PC-3 (cell line): ENCODE results near the gene RELL1. TPM values are rescaled to one million over a fixed set of nuclear protein-coding genes. Genes with fewer than 3 reads are reported as not detected.

Experiments used
- ATAC-seq: fragments of 200-7000 bp; cut with Tn5 transposase; 2 replicates; pipeline ENCODE4 v1.9.1; 2020; ENCODE audit warnings: mild to moderate bottlenecking, moderate library complexity
- BruUV-seq: library from RNA; stranded (reverse); fragments of 400-500 nt; replicated peaks from 2 replicates; lab custom pipeline; 2021; lab: Mats Ljungman, UMichigan
- CTCF ChIA-PET: fragments of 300-600 bp; sonication (Branson Sonifier 250); formaldehyde crosslinking; loops from one replicate; lab custom pipeline; 2022; ENCODE audit warnings: antibody characterized with exemption; lab: Charles Lee
- POLR2A ChIA-PET: fragments of 300-600 bp; sonication (Branson Sonifier 250); formaldehyde crosslinking; loops from one replicate; lab custom pipeline; 2022; ENCODE audit warnings: antibody characterized with exemption; ENCODE audit not compliant: unreplicated experiment; lab: Charles Lee
- DNase-seq: peaks from one replicate; pipeline ENCODE4 v3.0.0-alpha.2; 2015
- H2AFZ ChIP-seq: fragments of 300-600 bp; sonication (generic); 2 replicates; pipeline ENCODE4 v1.6.0; 2016; ENCODE audit warnings: antibody characterized with exemption, low read length
- H3F3A ChIP-seq: fragments of 300-600 bp; sonication (generic); one replicate; pipeline ENCODE4 v1.6.0; 2017; ENCODE audit warnings: antibody characterized with exemption, low read length, control low read depth, mild to moderate bottlenecking; ENCODE audit not compliant: unreplicated experiment
- H3K27ac ChIP-seq: fragments of 300-600 bp; sonication (generic); 2 replicates; pipeline ENCODE4 v1.5.1; 2016; ENCODE audit warnings: mild to moderate bottlenecking, low read length
- H3K27me3 ChIP-seq: fragments of 300-600 bp; sonication (generic); 2 replicates; pipeline ENCODE4 v1.6.1; 2016; ENCODE audit warnings: low read length, mixed read lengths
- H3K36me3 ChIP-seq: fragments of 300-600 bp; sonication (generic); 2 replicates; pipeline ENCODE4 v1.6.1; 2016; ENCODE audit warnings: low read depth, mixed run types, low read length, mixed read lengths
- H3K4me1 ChIP-seq: fragments of 300-600 bp; sonication (generic); 2 replicates; pipeline ENCODE4 v1.5.1; 2016; ENCODE audit warnings: low read length; ENCODE audit not compliant: insufficient read depth
- H3K4me2 ChIP-seq: fragments of 300-600 bp; sonication (generic); 2 replicates; pipeline ENCODE4 v1.6.0; 2016; ENCODE audit warnings: low read length
- H3K4me3 ChIP-seq: fragments of 300-600 bp; sonication (generic); 2 replicates; pipeline ENCODE4 v1.5.1; 2016; ENCODE audit warnings: mild to moderate bottlenecking, low read length, mixed read lengths
- H3K79me2 ChIP-seq: fragments of 300-600 bp; sonication (generic); 2 replicates; pipeline ENCODE4 v1.6.1; 2017; ENCODE audit warnings: low read length, mixed read lengths
- H3K9ac ChIP-seq: fragments of 300-600 bp; sonication (generic); 2 replicates; pipeline ENCODE4 v1.6.0; 2016; ENCODE audit warnings: mild to moderate bottlenecking, low read length
- H3K9me2 ChIP-seq: fragments of 300-600 bp; sonication (generic); replicated peaks from 2 replicates; pipeline ENCODE4 v1.6.1; 2016; ENCODE audit warnings: mixed run types, low read length, mixed read lengths
- H3K9me3 ChIP-seq: fragments of 300-600 bp; sonication (generic); 2 replicates; pipeline ENCODE4 v1.6.1; 2016; ENCODE audit warnings: low read length, mixed read lengths
- H4K20me1 ChIP-seq: fragments of 300-600 bp; sonication (generic); 2 replicates; pipeline ENCODE4 v1.6.1; 2016; ENCODE audit warnings: low read length, mixed read lengths
- EZH2 ChIP-seq: fragments of 300-600 bp; sonication (generic); IDR thresholded peaks from one replicate; pipeline ENCODE4 v1.6.1; 2017; ENCODE audit warnings: antibody characterized with exemption, mild to moderate bottlenecking, low read length; ENCODE audit not compliant: unreplicated experiment
- EZH2phosphoT487 ChIP-seq: fragments of 300-600 bp; sonication (generic); IDR thresholded peaks from 2 replicates; pipeline ENCODE4 v1.6.1; 2018; ENCODE audit warnings: mild to moderate bottlenecking, antibody characterized with exemption, low read length, borderline replicate concordance
- intact Hi-C: fragments of 100-400 bp; cut with micrococcal nuclease; formaldehyde crosslinking; loops from 2 replicates; pipeline ENCODE4 v1.9.0; 2023
- total RNA-seq: library from RNA; depleted of rRNA; stranded (reverse); fragments of >200 nt; gene quantifications from 2 replicates; pipeline ENCODE4 v1.2.3, GENCODE V29; 2014
- TF ChIP-seq, protein P1 (sequence below): fragments of 300-600 bp; sonication (generic); conservative IDR thresholded peaks from 2 replicates; pipeline ENCODE4 v1.5.1; 2017; ENCODE audit warnings: antibody characterized with exemption, low read depth, mild to moderate bottlenecking, low read length

RELL1 gene
- total RNA-seq, 1 experiment from 2014 or later, result 14.6 TPM

DNA sequence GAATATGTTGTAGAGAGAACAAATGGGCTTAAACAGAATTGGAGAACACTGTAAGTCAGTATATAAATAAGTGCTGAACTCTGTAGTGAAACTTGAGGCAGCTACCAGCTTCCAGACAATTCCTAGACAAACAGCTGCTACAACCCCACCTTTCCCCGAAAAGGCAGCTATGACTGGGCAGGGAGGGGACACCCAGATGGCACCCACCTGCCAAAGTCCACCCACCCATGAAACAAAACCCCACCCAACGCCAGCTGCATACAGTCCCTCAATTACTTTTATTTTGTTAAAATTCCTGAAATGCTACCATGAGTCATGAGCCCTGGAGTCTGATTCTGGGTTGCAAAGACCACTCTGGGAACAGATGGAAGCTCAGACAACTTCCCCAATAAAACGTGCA lies 24.4 kb downstream of the RELL1 start:
- H3K9me3 ChIP-seq, result no peaks in the 10 kb centered on the region
- no peaks in the 10 kb centered on the region for H3K36me3 ChIP-seq
- no peaks in the 10 kb centered on the region for H3F3A ChIP-seq
- peaks cover 7% of the 10 kb centered on the region for H3K4me1 ChIP-seq
- no peak overlapping the region for H3K4me2 ChIP-seq
- intact Hi-C loops, result no loop called here
- H3K9me2 ChIP-seq, result no peaks in the 10 kb centered on the region
- no peaks in the 10 kb centered on the region for H4K20me1 ChIP-seq
- no peak for TF ChIP-seq EZH2
- CTCF ChIA-PET, result no interaction called here
- H3K79me2 ChIP-seq, result no peaks in the 10 kb centered on the region
- no peak overlapping the region for H3K4me3 ChIP-seq
- DNase-seq, result no peak
- no peak overlapping the region for H3K27ac ChIP-seq
- no peak for ATAC-seq
- no peaks in the 10 kb centered on the region for H3K27me3 ChIP-seq
- H3K9ac ChIP-seq, result no peak overlapping the region
- no peak overlapping the region for H2AFZ ChIP-seq
- no TSS peak for BruUV-seq
- POLR2A ChIA-PET, result no interaction called here

DNA sequence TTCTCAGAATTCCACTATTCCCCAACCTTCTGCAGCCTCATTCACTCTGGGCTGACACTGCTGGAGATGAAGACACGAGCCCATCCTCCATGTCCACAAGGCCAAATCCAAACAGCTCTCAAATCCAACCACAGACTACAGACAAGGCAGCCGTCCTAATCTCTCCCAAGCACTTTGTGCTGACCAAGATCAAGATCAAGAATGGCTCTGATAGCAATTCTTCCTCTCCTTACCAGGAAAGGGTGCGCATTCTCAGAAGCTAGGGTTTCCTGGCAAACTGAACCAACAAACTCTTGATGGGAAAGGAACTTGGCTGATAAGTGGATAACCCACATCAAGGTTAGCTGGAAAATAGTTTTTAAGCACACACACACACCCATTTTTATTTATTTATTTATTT lies 26.5 kb downstream of the RELL1 start:
- DNase-seq (no peak), ATAC-seq (no peak)
- Histone ChIP-seq H3K27me3 (no peaks in the 10 kb centered on the region), H3K9me3 (no peaks in the 10 kb centered on the region), H3K9ac (no peak overlapping the region), H2AFZ (no peak overlapping the region), H3K4me3 (no peak overlapping the region), H3K27ac (no peak overlapping the region), H4K20me1 (no peaks in the 10 kb centered on the region), H3K4me2 (no peak overlapping the region), H3K79me2 (no peaks in the 10 kb centered on the region), H3K4me1 (no peaks in the 10 kb centered on the region), H3F3A (no peaks in the 10 kb centered on the region), H3K36me3 (no peaks in the 10 kb centered on the region), H3K9me2 (no peaks in the 10 kb centered on the region)
- intact Hi-C loops, result no loop called here
- ChIA-PET POLR2A (no interaction called here), CTCF (no interaction called here)
- no TSS peak for BruUV-seq
- TF ChIP-seq EZH2phosphoT487 (no peak), EZH2 (no peak)
- TF ChIP-seq, protein P1, sequence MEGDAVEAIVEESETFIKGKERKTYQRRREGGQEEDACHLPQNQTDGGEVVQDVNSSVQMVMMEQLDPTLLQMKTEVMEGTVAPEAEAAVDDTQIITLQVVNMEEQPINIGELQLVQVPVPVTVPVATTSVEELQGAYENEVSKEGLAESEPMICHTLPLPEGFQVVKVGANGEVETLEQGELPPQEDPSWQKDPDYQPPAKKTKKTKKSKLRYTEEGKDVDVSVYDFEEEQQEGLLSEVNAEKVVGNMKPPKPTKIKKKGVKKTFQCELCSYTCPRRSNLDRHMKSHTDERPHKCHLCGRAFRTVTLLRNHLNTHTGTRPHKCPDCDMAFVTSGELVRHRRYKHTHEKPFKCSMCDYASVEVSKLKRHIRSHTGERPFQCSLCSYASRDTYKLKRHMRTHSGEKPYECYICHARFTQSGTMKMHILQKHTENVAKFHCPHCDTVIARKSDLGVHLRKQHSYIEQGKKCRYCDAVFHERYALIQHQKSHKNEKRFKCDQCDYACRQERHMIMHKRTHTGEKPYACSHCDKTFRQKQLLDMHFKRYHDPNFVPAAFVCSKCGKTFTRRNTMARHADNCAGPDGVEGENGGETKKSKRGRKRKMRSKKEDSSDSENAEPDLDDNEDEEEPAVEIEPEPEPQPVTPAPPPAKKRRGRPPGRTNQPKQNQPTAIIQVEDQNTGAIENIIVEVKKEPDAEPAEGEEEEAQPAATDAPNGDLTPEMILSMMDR, result no peak

DNA sequence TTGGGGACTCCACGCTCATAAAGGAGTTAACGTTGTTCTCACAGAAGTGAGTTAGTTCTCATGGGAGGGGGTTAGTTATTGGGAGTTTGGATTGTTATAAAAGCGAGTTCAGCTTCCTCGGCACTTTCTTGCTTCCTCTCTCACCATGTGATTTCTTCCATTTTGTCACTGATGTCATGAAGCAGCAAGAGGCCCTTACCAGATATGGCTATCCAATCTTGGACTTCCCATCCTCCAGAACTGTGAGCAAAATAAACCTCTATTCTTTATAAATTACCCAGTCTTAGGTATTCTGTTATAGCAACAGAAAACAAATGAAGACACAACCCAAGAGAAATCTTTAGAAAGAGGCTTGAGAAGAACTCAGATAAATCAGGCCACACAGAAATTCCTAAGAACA lies 29.5 kb downstream of the RELL1 start:
- H4K20me1 ChIP-seq, result no peaks in the 10 kb centered on the region
- ATAC-seq (no peak), DNase-seq (no peak)
- ChIA-PET POLR2A (no interaction called here), CTCF (no interaction called here)
- H3F3A ChIP-seq, result no peaks in the 10 kb centered on the region
- no TSS peak for BruUV-seq
- no peaks in the 10 kb centered on the region for H3K9me2 ChIP-seq
- H3K9ac ChIP-seq, result no peak overlapping the region
- H3K4me3 ChIP-seq, result no peak overlapping the region
- no peaks in the 10 kb centered on the region for H3K27me3 ChIP-seq
- intact Hi-C loops, result no loop called here
- no peak for TF ChIP-seq EZH2phosphoT487
- TF ChIP-seq EZH2, result no peak
- TF ChIP-seq, protein P1, result no peak
- no peak overlapping the region for H2AFZ ChIP-seq
- H3K4me2 ChIP-seq, result no peak overlapping the region
- H3K36me3 ChIP-seq, result no peaks in the 10 kb centered on the region
- H3K79me2 ChIP-seq, result no peaks in the 10 kb centered on the region
- H3K4me1 ChIP-seq, result peaks cover 21% of the 10 kb centered on the region
- no peak overlapping the region for H3K27ac ChIP-seq
- H3K9me3 ChIP-seq, result no peaks in the 10 kb centered on the region
